Measurements from ENCODE around the gene PFN4. TPM values are rescaled to one million over a fixed set of nuclear protein-coding genes. Genes with fewer than 3 reads are reported as not detected.

The PFN4 gene
- total RNA-seq, 1 experiment from 2014 or later = not detected

DNA sequence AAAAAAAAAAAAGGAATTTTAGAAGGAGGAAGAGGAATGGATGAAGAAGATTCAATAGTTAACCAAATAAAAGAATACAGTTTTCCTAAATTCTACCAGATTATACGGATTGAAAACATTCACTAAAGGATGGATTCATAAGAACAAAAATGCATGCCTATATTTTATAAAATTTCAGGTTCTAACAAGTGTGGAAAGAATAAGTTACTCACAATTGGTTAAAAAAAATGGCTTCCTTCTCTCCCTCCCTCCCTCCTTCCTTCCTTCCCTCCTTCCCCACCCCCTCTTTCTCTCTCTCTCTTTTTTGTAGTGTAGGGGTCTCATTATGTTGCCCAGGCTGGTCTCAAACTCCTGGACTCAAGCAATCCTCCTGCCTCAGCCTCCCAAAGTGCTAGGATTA, 36.9 kb downstream of the PFN4 start:
- RAD21 ChIA-PET (ENCODE audit: low non-redundant PET in 1 of 2, low total read pairs in 2 of 2, uncharacterized antibody in 2 of 2, unreplicated experiment in 2 of 2) = interaction anchor here in 1 of 2 experiments (0.7 kb wide), 1 partner anchor 19 kb away, joined by 8 read pairs; no protein-coding TSS in a partner anchor
- DNase-seq (ENCODE audit: low read depth, low spot score) = no peak
- Histone ChIP-seq H3K9me2 (ENCODE audit: insufficient read depth) (no peaks in the 10 kb centered on the region), H3K9ac (ENCODE audit: low read length) (no peak overlapping the region), H3K79me2 (ENCODE audit: insufficient read depth, low read length) (no peaks in the 10 kb centered on the region), H3K4me2 (ENCODE audit: low read length) (no peak overlapping the region), H3K4me3 (replicated peaks in 1 of 2; ENCODE audit: low read depth in 1 of 2, low read length in 2 of 2) (no peak overlapping the region), H4K20me1 (ENCODE audit: insufficient read depth) (no peaks in the 10 kb centered on the region), H3K4me1 (ENCODE audit: control insufficient read depth in 1 of 2, insufficient read depth in 2 of 2, low read length in 2 of 2) (peaks cover 11 to 20% of the 10 kb centered on the region in 2 experiments), H2AFZ (ENCODE audit: low read depth, low read length, poor library complexity, severe bottlenecking) (no peak overlapping the region), H3K27me3 (ENCODE audit: insufficient read depth, low read length) (no peaks in the 10 kb centered on the region), H3K27ac (ENCODE audit: low read depth, low read length) (no peak overlapping the region), H3K9me3 (ENCODE audit: control insufficient read depth in 1 of 2, insufficient read depth in 1 of 2, low read depth in 1 of 2, low read length in 2 of 2) (no peaks in the 10 kb centered on the region), H3K36me3 (ENCODE audit: control insufficient read depth in 1 of 2, insufficient read depth in 2 of 2, low read length in 2 of 2) (no peaks in the 10 kb centered on the region; a peak in 1 of 4 replicates)
- CTCF ChIA-PET = no interaction called here
- intact Hi-C loops (cut with micrococcal nuclease) = no loop called here
- BruUV-seq (replicated peaks) = no TSS peak
- POLR2A ChIA-PET = no interaction called here
- no peak for ATAC-seq
- TF ChIP-seq SRF (IDR thresholded peaks at IDR 0.05; ENCODE audit: low read depth) = no peak
- no peak for TF ChIP-seq EZH2phosphoT487 (IDR thresholded peaks at IDR 0.05; ENCODE audit: borderline replicate concordance)
- no peak for TF ChIP-seq JUND (IDR thresholded peaks at IDR 0.05)
- TF ChIP-seq, protein P1, sequence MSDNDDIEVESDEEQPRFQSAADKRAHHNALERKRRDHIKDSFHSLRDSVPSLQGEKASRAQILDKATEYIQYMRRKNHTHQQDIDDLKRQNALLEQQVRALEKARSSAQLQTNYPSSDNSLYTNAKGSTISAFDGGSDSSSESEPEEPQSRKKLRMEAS (IDR thresholded peaks at IDR 0.05) = no peak
- no peak for TF ChIP-seq ZNF274 (IDR thresholded peaks at IDR 0.05; ENCODE audit: low read depth, low read length)
- no peak for TF ChIP-seq TCF7L2 (IDR thresholded peaks at IDR 0.05; ENCODE audit: borderline replicate concordance, extremely low read depth, insufficient read depth, insufficient read length)
- TF ChIP-seq POLR2AphosphoS5 (IDR thresholded peaks at IDR 0.05; ENCODE audit: low read depth, low read length) = no peak
- no peak for TF ChIP-seq REST (IDR thresholded peaks at IDR 0.05; ENCODE audit: low read depth)
- TF ChIP-seq, protein P2, sequence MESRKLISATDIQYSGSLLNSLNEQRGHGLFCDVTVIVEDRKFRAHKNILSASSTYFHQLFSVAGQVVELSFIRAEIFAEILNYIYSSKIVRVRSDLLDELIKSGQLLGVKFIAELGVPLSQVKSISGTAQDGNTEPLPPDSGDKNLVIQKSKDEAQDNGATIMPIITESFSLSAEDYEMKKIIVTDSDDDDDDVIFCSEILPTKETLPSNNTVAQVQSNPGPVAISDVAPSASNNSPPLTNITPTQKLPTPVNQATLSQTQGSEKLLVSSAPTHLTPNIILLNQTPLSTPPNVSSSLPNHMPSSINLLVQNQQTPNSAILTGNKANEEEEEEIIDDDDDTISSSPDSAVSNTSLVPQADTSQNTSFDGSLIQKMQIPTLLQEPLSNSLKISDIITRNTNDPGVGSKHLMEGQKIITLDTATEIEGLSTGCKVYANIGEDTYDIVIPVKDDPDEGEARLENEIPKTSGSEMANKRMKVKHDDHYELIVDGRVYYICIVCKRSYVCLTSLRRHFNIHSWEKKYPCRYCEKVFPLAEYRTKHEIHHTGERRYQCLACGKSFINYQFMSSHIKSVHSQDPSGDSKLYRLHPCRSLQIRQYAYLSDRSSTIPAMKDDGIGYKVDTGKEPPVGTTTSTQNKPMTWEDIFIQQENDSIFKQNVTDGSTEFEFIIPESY (IDR thresholded peaks at IDR 0.05; ENCODE audit: extremely low read depth, insufficient replicate concordance, low read length) = no peak
- TF ChIP-seq EZH2 (IDR thresholded peaks at IDR 0.05) = no peak
- no peak for TF ChIP-seq FOSL1 (IDR thresholded peaks at IDR 0.05; ENCODE audit: low read depth)
- TF ChIP-seq CTCF (IDR thresholded peaks at IDR 0.05 in 2 of 3, conservative IDR thresholded peaks at IDR 0.05 in 1 of 3; ENCODE audit: borderline replicate concordance in 1 of 3, insufficient read depth in 1 of 3, low read depth in 2 of 3, low read length in 2 of 3) = no peak
- no peak for TF ChIP-seq EGR1 (IDR thresholded peaks at IDR 0.05; ENCODE audit: low read depth)
- no peak for TF ChIP-seq RAD21 (IDR thresholded peaks at IDR 0.05; ENCODE audit: low read depth)
- TF ChIP-seq ELF1 (IDR thresholded peaks at IDR 0.05; ENCODE audit: borderline replicate concordance, low read depth) = no peak
- TF ChIP-seq, protein P3, sequence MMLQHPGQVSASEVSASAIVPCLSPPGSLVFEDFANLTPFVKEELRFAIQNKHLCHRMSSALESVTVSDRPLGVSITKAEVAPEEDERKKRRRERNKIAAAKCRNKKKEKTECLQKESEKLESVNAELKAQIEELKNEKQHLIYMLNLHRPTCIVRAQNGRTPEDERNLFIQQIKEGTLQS (IDR thresholded peaks at IDR 0.05) = no peak
- no peak for TF ChIP-seq SIN3A (IDR thresholded peaks at IDR 0.05; ENCODE audit: low read depth)
- no peak for TF ChIP-seq ZFX (IDR thresholded peaks at IDR 0.05)
- TF ChIP-seq CBX3 (IDR thresholded peaks at IDR 0.05; ENCODE audit: low read depth) = no peak
- no peak for TF ChIP-seq POLR2A (IDR thresholded peaks at IDR 0.05; ENCODE audit: borderline replicate concordance, extremely low read depth, insufficient read depth, insufficient read length)

All from HCT116 (cell line).